Measurements from ENCODE around the gene ETF1.
"Not testable (repeated sequence)": the region's sequence is repeated elsewhere in the genome, so short reads cannot be mapped to it uniquely, and the experiment has no call there.

The ETF1 gene

GRCh38 chr5:138482638-138483037 lies 60.4 kb downstream of the ETF1 start:
- DNase-seq = no peak

GRCh38 chr5:138476918-138477317 lies 66.1 kb downstream of the ETF1 start:
- DNase-seq = no peak

GRCh38 chr5:138473151-138473550 lies 69.9 kb downstream of the ETF1 start:
- DNase-seq = not testable (repeated sequence)

- no peak for DNase-seq
Measured at GRCh38 chr5:138472353-138472752, 70.7 kb downstream of the ETF1 start.

GRCh38 chr5:138471052-138471361 lies 72.0 kb downstream of the ETF1 start:
- no peak for DNase-seq

GRCh38 chr5:138470322-138471051 lies 72.5 kb downstream of the ETF1 start:
- DNase-seq = no peak

- no peak for DNase-seq
Measured at GRCh38 chr5:138469540-138470321, 73.3 kb downstream of the ETF1 start.

- no peak for DNase-seq
Measured at GRCh38 chr5:138468966-138469539, 74.0 kb downstream of the ETF1 start.

- DNase-seq = no peak
Measured at GRCh38 chr5:138468133-138468965, 74.7 kb downstream of the ETF1 start.

GRCh38 chr5:138467711-138468132 lies 75.3 kb downstream of the ETF1 start:
- no peak for DNase-seq

- DNase-seq = no peak
Measured at GRCh38 chr5:138466900-138467710, 75.9 kb downstream of the ETF1 start.

- DNase-seq = no peak
Measured at GRCh38 chr5:138466125-138466899, 76.7 kb downstream of the ETF1 start.

GRCh38 chr5:138465261-138466124 lies 77.5 kb downstream of the ETF1 start, which contains the start of gene EGR1:
Gene EGR1 (plus strand): TSS chr5:138465479. CDS start chr5:138465762, 283 bp downstream.
- peak; percentile 88 for DNase-seq

GRCh38 chr5:138464388-138465260 lies 78.4 kb downstream of the ETF1 start:
- peak; percentile 98 for DNase-seq

GRCh38 chr5:138464008-138464387 lies 79.0 kb downstream of the ETF1 start:
- DNase-seq = peak; percentile 82

GRCh38 chr5:138463419-138464007 lies 79.5 kb downstream of the ETF1 start:
- no peak for DNase-seq

- DNase-seq = no peak
Measured at GRCh38 chr5:138461343-138462125, 81.5 kb downstream of the ETF1 start.
